Measurements from ENCODE around the gene FEN1. TPM values are rescaled to one million over a fixed set of nuclear protein-coding genes. Genes with fewer than 3 reads are reported as not detected.

FEN1 gene, protein sequence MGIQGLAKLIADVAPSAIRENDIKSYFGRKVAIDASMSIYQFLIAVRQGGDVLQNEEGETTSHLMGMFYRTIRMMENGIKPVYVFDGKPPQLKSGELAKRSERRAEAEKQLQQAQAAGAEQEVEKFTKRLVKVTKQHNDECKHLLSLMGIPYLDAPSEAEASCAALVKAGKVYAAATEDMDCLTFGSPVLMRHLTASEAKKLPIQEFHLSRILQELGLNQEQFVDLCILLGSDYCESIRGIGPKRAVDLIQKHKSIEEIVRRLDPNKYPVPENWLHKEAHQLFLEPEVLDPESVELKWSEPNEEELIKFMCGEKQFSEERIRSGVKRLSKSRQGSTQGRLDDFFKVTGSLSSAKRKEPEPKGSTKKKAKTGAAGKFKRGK
- 130 and 131 TPM in 2 replicates for total RNA-seq

DNA sequence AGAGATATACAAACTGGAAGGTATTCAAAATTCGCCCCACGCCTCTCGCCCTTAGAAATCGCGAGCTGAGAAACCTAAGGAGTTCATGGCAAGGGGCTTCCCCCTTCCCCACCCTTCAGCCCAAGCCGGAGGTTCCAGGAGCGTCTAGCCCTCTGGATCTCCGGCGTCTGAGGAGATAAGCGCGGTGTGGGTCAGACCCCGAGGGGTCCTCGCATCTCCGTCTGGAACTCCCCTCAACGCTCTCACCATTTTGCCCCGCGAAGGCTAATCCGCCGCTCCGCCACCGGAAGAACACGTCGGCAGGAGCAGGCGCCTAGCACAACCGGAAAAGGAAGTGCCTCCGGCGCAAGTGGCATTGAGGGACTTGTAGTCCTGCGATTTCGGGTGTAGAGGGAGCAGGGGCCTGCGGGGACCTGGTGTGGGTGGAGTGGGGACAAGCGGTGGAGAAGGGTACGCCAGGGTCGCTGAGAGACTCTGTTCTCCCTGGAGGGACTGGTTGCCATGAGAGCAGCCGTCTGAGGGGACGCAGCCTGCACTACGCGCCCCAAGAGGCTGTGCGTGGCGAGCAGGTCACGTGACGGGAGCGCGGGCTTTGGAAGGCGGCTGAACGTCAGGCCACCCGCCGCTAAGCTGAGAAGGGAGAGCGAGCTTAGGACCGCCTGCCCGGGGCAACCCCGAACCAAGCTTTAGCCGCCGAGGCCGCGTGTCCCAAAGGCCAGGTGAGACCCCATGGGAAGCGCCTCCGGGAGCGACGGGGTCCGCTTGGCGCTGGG lies at the start of gene FEN1, which contains the start of gene TMEM258:
Gene FEN1 (plus strand): TSS at position 602 of the 773 bp plus-strand sequence. CDS start 2,451 bp downstream, outside the sequence.
Gene TMEM258 (minus strand): TSS at position 290 of the 773 bp plus-strand sequence. CDS start 41 bp downstream, at position 249.
- peak; percentile 87 for DNase-seq (ENCODE audit: low spot score)
- Mint-ChIP-seq H3K36me3 (ENCODE audit: low read depth) (peaks cover 69% of the 10 kb centered on the region), H3K4me1 (ENCODE audit: low read depth) (peaks cover 45% of the 10 kb centered on the region), H3K27me3 (ENCODE audit: low read depth) (no peaks in the 10 kb centered on the region), H3K4me3 (ENCODE audit: low read depth) (peak within 1 kb of the TSS; percentile 98), H3K27ac (peak within 1 kb of the TSS; percentile 99), H3K9me3 (no peaks in the 10 kb centered on the region)
- intact Hi-C loops (cut with micrococcal nuclease): loop anchor here (1.0 to 5.0 kb wide), 4 partner anchors 23 to 330 kb away; partner anchors contain the start of genes FADS3 and INCENP

DNA sequence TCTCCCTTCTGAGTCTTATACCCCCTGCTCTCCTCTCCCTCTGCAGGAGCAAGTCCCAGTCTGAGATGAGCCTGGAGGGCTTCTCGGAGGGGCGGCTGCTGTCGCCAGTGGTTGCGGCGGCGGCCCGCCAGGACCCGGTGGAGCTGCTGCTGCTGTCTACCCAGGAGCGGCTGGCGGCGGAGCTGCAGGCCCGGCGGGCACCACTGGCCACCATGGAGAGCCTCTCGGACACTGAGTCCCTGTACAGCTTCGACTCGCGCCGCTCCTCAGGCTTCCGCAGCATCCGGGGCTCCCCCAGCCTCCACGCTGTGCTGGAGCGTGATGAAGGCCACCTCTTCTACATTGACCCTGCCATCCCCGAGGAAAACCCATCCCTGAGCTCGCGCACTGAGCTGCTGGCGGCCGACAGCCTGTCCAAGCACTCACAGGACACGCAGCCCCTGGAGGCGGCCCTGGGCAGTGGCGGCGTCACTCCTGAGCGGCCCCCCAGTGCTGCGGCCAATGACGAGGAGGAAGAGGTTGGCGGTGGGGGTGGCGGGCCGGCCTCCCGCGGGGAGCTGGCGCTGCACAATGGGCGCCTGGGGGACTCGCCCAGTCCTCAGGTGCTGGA lies 49.1 kb upstream of the FEN1 start:
- H3K27me3 Mint-ChIP-seq (ENCODE audit: low read depth): no peaks in the 10 kb centered on the region
- H3K36me3 Mint-ChIP-seq (ENCODE audit: low read depth): no peaks in the 10 kb centered on the region
- no peaks in the 10 kb centered on the region for H3K9me3 Mint-ChIP-seq
- no peak for DNase-seq (ENCODE audit: low spot score)
- no peaks in the 10 kb centered on the region for H3K4me1 Mint-ChIP-seq (ENCODE audit: low read depth)
- H3K27ac Mint-ChIP-seq: no peak overlapping the region
- intact Hi-C loops (cut with micrococcal nuclease): no loop called here
- H3K4me3 Mint-ChIP-seq (ENCODE audit: low read depth): no peak overlapping the region

DNA sequence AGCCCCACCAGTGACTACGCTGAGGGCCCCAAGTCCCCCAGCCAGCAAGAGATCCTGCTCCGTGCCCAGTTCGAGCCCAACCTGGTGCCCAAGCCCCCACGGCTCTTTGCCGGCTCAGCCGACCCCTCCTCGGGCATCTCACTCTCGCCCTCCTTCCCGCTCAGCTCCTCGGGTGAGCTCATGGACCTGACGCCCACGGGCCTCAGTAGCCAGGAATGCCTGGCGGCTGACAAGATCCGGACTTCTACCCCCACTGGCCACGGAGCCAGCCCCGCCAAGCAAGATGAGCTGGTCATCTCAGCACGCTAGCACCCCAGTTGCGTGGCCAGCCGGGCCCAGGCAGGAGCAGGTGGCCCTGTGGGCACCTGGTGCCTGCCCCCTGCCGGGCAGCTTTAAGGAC lies 48.5 kb upstream of the FEN1 start:
- no peak overlapping the region for H3K27ac Mint-ChIP-seq
- DNase-seq (ENCODE audit: low spot score): no peak
- no peaks in the 10 kb centered on the region for H3K36me3 Mint-ChIP-seq (ENCODE audit: low read depth)
- peaks cover 1% of the 10 kb centered on the region for H3K27me3 Mint-ChIP-seq (ENCODE audit: low read depth)
- intact Hi-C loops (cut with micrococcal nuclease): no loop called here
- no peaks in the 10 kb centered on the region for H3K4me1 Mint-ChIP-seq (ENCODE audit: low read depth)
- H3K4me3 Mint-ChIP-seq (ENCODE audit: low read depth): no peak overlapping the region
- H3K9me3 Mint-ChIP-seq: no peaks in the 10 kb centered on the region

GRCh38 chr11:61744609-61745156 lies 48.0 kb upstream of the FEN1 start:
- no peaks in the 10 kb centered on the region for H3K4me1 Mint-ChIP-seq (ENCODE audit: low read depth)
- no peak overlapping the region for H3K4me3 Mint-ChIP-seq (ENCODE audit: low read depth)
- no peaks in the 10 kb centered on the region for H3K9me3 Mint-ChIP-seq
- DNase-seq (ENCODE audit: low spot score): no peak
- no peaks in the 10 kb centered on the region for H3K36me3 Mint-ChIP-seq (ENCODE audit: low read depth)
- intact Hi-C loops (cut with micrococcal nuclease): no loop called here
- no peak overlapping the region for H3K27ac Mint-ChIP-seq
- peaks cover 4% of the 10 kb centered on the region for H3K27me3 Mint-ChIP-seq (ENCODE audit: low read depth)

GRCh38 chr11:61745781-61746441 lies 46.8 kb upstream of the FEN1 start:
- Mint-ChIP-seq H3K27me3 (ENCODE audit: low read depth) (peaks cover 7% of the 10 kb centered on the region), H3K27ac (no peak overlapping the region), H3K36me3 (ENCODE audit: low read depth) (no peaks in the 10 kb centered on the region), H3K9me3 (no peaks in the 10 kb centered on the region), H3K4me3 (ENCODE audit: low read depth) (no peak overlapping the region), H3K4me1 (ENCODE audit: low read depth) (peaks cover under 1% of the 10 kb centered on the region)
- intact Hi-C loops (cut with micrococcal nuclease): no loop called here
- DNase-seq (ENCODE audit: low spot score): no peak

DNA sequence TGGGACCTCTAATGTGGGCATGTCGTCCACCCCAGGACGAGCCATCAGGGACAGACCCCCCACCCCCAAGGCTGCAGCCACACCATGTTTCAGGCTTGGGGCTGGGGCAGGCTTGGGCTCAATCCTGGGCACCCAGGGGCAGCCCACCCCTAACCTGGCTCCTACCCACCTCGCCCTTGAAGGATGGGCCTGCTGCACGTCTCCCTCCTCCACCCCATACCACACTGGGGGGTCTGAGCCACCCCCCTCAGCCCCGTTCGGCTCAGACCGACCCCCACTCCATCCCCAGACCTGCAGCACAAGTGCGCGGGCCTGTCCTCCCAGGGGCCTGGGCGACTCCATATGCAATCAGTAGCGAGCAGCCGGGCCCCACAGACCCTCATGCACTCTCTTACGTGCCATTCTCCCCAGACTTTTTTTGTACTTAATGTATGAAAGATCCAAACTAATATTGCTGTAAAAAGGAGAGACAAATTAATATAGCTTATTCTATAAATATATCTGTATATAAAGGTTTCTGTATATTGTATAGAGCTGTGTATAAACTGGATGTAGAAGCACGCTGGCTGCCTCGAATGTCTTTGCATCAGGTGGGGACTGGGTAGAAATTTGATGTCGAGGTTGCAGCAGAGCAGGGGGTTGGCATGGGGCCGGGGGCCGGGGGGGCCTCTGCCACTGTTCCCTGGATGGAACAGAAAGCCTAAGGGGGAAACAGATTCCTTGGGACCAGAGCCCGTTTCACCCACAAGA lies 46.1 kb upstream of the FEN1 start:
- intact Hi-C loops (cut with micrococcal nuclease): no loop called here
- Mint-ChIP-seq H3K4me1 (ENCODE audit: low read depth) (peaks cover 3% of the 10 kb centered on the region), H3K27me3 (ENCODE audit: low read depth) (peaks cover 12% of the 10 kb centered on the region), H3K36me3 (ENCODE audit: low read depth) (no peaks in the 10 kb centered on the region), H3K9me3 (no peaks in the 10 kb centered on the region), H3K27ac (no peak overlapping the region), H3K4me3 (ENCODE audit: low read depth) (no peak overlapping the region)
- no peak for DNase-seq (ENCODE audit: low spot score)

DNA sequence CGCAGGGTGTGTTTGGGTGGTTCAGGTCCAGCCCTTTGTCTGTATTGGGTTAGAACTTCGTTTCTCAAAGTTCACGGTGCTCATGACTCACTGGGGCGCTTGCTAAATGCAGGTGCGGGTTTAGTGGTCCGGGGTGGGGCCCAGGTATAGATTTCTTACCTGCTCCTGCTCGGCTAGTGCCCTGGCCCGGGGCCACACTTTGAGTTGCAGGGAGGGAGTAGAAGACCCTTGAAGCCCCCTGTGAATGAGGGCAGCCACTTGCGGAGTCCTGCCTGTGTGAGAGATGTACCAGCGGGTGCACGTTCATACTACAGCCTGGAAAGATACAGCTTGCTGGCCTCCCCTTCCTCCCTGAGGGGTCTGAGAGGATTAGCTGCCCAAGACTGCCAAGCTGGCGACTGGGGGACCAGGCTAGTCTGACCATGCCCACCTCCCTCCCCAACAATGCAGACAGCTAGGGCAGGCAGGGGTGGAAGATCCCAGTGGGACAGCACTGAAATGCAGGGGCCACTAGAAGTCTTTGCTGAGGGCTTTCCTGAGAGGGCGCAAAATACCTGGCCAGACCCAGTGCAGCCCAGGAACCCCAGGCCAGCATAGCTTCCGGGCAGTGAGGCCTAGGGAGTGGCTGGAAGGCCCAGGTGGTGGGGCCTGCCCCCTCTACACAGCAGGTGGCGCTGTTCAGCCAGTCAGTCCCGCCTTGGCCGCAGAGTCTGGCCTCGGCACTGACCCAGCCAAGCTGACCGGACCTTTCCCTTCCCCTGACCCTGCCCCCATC lies 45.3 kb upstream of the FEN1 start:
- Mint-ChIP-seq H3K4me1 (ENCODE audit: low read depth) (peaks cover 3% of the 10 kb centered on the region), H3K36me3 (ENCODE audit: low read depth) (no peaks in the 10 kb centered on the region), H3K27ac (no peak overlapping the region), H3K9me3 (no peaks in the 10 kb centered on the region), H3K27me3 (ENCODE audit: low read depth) (peaks cover 16% of the 10 kb centered on the region), H3K4me3 (ENCODE audit: low read depth) (no peak overlapping the region)
- DNase-seq (ENCODE audit: low spot score): peak; percentile 36
- intact Hi-C loops (cut with micrococcal nuclease): no loop called here

GRCh38 chr11:61747967-61748285 lies 44.8 kb upstream of the FEN1 start:
- intact Hi-C loops (cut with micrococcal nuclease): no loop called here
- H3K36me3 Mint-ChIP-seq (ENCODE audit: low read depth): no peaks in the 10 kb centered on the region
- DNase-seq (ENCODE audit: low spot score): no peak

GRCh38 chr11:61749591-61750217 lies 43.0 kb upstream of the FEN1 start:
- Mint-ChIP-seq H3K27me3 (ENCODE audit: low read depth) (peaks cover 27% of the 10 kb centered on the region), H3K36me3 (ENCODE audit: low read depth) (no peaks in the 10 kb centered on the region), H3K9me3 (no peaks in the 10 kb centered on the region), H3K4me3 (ENCODE audit: low read depth) (no peak overlapping the region), H3K27ac (no peak overlapping the region), H3K4me1 (ENCODE audit: low read depth) (peaks cover 8% of the 10 kb centered on the region)
- intact Hi-C loops (cut with micrococcal nuclease): loop anchor here (2.0 kb wide), 1 partner anchor 27 kb away; no protein-coding TSS in a partner anchor
- no peak for DNase-seq (ENCODE audit: low spot score)

More at GRCh38 chr11:61747967-61748285, 44.8 kb upstream of the FEN1 start:
- no peak overlapping the region for H3K4me3 Mint-ChIP-seq (ENCODE audit: low read depth)
- no peaks in the 10 kb centered on the region for H3K9me3 Mint-ChIP-seq
- no peak overlapping the region for H3K27ac Mint-ChIP-seq
- peaks cover 17% of the 10 kb centered on the region for H3K27me3 Mint-ChIP-seq (ENCODE audit: low read depth)
- peaks cover 3% of the 10 kb centered on the region for H3K4me1 Mint-ChIP-seq (ENCODE audit: low read depth)

DNA sequence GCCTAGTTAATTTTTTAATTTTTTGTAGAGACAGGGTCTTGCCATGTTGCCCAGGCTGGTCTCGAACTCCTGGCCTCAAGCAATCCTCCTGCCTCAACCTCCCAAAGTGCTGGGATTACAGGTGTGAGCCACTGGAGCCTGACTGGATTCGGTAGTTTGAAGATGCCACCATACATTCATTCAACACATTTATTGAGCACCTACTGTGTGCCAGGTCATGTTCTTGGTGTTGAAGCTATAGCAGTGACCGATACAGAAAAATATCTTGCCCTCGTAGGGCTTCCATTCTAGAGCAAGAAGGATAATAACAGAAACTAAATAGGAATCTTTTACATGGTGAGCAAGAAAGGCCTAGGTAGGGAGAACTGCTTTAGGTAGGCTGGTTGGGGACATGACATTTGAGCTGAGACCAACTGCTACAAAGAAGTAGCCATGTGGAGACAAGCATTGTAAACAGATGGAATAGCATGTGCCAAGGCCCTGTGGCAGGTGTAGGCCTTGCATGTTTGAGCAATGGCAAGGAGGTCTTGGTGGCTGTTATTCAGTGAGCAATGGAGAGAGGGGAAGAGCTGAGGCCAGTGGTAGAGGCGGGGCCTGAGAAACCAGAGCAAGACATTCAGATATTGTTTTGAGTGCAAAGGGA lies 42.0 kb upstream of the FEN1 start:
- H3K4me3 Mint-ChIP-seq (ENCODE audit: low read depth): no peak overlapping the region
- H3K27ac Mint-ChIP-seq: no peak overlapping the region
- intact Hi-C loops (cut with micrococcal nuclease): loop anchor here (2.0 kb wide), 1 partner anchor 26 kb away; no protein-coding TSS in a partner anchor
- no peaks in the 10 kb centered on the region for H3K9me3 Mint-ChIP-seq
- peaks cover 27% of the 10 kb centered on the region for H3K27me3 Mint-ChIP-seq (ENCODE audit: low read depth)
- H3K36me3 Mint-ChIP-seq (ENCODE audit: low read depth): no peaks in the 10 kb centered on the region
- peaks cover 8% of the 10 kb centered on the region for H3K4me1 Mint-ChIP-seq (ENCODE audit: low read depth)
- no peak for DNase-seq (ENCODE audit: low spot score)

All from activated T-helper 2 cell treated with anti-CD3 and anti-CD28 coated beads, Interferon-gamma antibody, Interleukin-2, Interleukin-4, amounts not matched to agents 10 μg/mL and 5 μg/mL and 100 μg/mL, durations not matched to agents 14 hours and 24 hours and 36 hours (primary cell).